ENCODE data around the gene EPN3. TPM values are rescaled to one million over a fixed set of nuclear protein-coding genes. Genes with fewer than 3 reads are reported as not detected.

EPN3 gene
- total RNA-seq, 6 donors from 2014 or later: 0.74 to 14.4 (median 1.2) TPM; not detected in 1

GRCh38 chr17:50570528-50570927 lies 38.0 kb downstream of the EPN3 start:
- TF ChIP-seq POLR2AphosphoS5 (IDR thresholded peaks at IDR 0.05) (no peak), EP300 (IDR thresholded peaks at IDR 0.05) (no peak), CTCF (IDR thresholded peaks at IDR 0.05) (no peak), POLR2A (IDR thresholded peaks at IDR 0.05) (no peak)
- DNase-seq: peak in 1 of 2 donors; percentile 20
- Histone ChIP-seq H3K4me1 (peaks cover 0 to under 1% (median 0%) of the 10 kb centered on the region in 4 donors), H3K27me3 (no peaks in the 10 kb centered on the region), H3K27ac (no peak overlapping the region), H3K9me3 (no peaks in the 10 kb centered on the region), H3K36me3 (no peaks in the 10 kb centered on the region), H3K4me3 (no peak overlapping the region)
- WGBS, 2 donors: 66 to 83% methylated on average over 3 to 7 of the region's 7 CpGs
- ATAC-seq (ENCODE audit: low FRiP score in 2 of 2): no peak

DNA sequence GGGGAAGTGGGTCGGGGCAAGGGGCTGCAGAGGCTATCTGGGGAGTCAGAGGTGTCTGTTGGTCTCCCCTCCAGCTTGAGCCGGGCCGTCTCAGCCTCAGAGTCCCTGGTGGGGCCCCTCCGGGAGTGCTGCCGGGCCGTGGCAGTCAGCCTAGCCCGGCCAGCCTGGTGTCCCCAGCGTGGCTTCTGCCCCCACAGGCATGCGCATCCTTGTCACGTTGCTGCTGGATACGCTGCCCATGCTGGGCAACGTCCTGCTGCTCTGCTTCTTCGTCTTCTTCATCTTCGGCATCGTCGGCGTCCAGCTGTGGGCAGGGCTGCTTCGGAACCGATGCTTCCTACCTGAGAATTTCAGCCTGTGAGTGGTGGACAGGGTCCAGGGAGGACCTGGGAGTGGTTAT lies 39.1 kb downstream of the EPN3 start:
- no peak for ATAC-seq (ENCODE audit: low FRiP score in 2 of 2)
- no peaks in the 10 kb centered on the region for H3K36me3 ChIP-seq
- TF ChIP-seq EP300 (IDR thresholded peaks at IDR 0.05) (no peak), POLR2A (IDR thresholded peaks at IDR 0.05) (no peak), CTCF (IDR thresholded peaks at IDR 0.05) (no peak), POLR2AphosphoS5 (IDR thresholded peaks at IDR 0.05) (no peak)
- no peaks in the 10 kb centered on the region for H3K9me3 ChIP-seq
- no peaks in the 10 kb centered on the region for H3K27me3 ChIP-seq
- no peaks in the 10 kb centered on the region for H3K4me1 ChIP-seq
- H3K27ac ChIP-seq: no peak overlapping the region
- no peak overlapping the region for H3K4me3 ChIP-seq
- 89 to 90% methylated on average over 7 to 11 of the region's 19 CpGs for WGBS, 2 donors
- DNase-seq: peak in 1 of 2 donors; percentile 57

GRCh38 chr17:50572541-50572940 lies 40.0 kb downstream of the EPN3 start:
- H3K27ac ChIP-seq: no peak overlapping the region
- no peak for TF ChIP-seq EP300 (IDR thresholded peaks at IDR 0.05)
- TF ChIP-seq POLR2A (IDR thresholded peaks at IDR 0.05): no peak
- 94 to 97% methylated on average over 16 to 20 of the region's 20 CpGs for WGBS, 2 donors
- no peak for ATAC-seq (ENCODE audit: low FRiP score in 2 of 2)
- H3K27me3 ChIP-seq: no peaks in the 10 kb centered on the region
- H3K9me3 ChIP-seq: no peaks in the 10 kb centered on the region
- no peaks in the 10 kb centered on the region for H3K4me1 ChIP-seq
- no peaks in the 10 kb centered on the region for H3K36me3 ChIP-seq
- peak in 1 of 2 donors; percentile 75 for DNase-seq
- no peak overlapping the region for H3K4me3 ChIP-seq

GRCh38 chr17:50573866-50574611 lies 41.5 kb downstream of the EPN3 start:
- DNase-seq (no peak), ATAC-seq (ENCODE audit: low FRiP score in 2 of 2) (no peak)
- H3K9me3 ChIP-seq: no peaks in the 10 kb centered on the region
- TF ChIP-seq POLR2A (IDR thresholded peaks at IDR 0.05) (no peak), EP300 (IDR thresholded peaks at IDR 0.05) (no peak), POLR2AphosphoS5 (IDR thresholded peaks at IDR 0.05) (no peak), CTCF (IDR thresholded peaks at IDR 0.05) (no peak)
- H3K4me3 ChIP-seq: no peak overlapping the region
- H3K4me1 ChIP-seq: no peaks in the 10 kb centered on the region
- no peaks in the 10 kb centered on the region for H3K36me3 ChIP-seq
- H3K27me3 ChIP-seq: no peaks in the 10 kb centered on the region
- WGBS, 2 donors: 82 to 86% methylated on average over 11 to 12 of the region's 12 CpGs
- H3K27ac ChIP-seq: no peak overlapping the region

DNA sequence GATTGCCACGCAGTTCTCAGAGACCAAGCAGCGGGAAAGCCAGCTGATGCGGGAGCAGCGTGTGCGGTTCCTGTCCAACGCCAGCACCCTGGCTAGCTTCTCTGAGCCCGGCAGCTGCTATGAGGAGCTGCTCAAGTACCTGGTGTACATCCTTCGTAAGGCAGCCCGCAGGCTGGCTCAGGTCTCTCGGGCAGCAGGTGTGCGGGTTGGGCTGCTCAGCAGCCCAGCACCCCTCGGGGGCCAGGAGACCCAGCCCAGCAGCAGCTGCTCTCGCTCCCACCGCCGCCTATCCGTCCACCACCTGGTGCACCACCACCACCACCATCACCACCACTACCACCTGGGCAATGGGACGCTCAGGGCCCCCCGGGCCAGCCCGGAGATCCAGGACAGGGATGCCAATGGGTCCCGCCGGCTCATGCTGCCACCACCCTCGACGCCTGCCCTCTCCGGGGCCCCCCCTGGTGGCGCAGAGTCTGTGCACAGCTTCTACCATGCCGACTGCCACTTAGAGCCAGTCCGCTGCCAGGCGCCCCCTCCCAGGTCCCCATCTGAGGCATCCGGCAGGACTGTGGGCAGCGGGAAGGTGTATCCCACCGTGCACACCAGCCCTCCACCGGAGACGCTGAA lies 43.2 kb downstream of the EPN3 start:
- no peaks in the 10 kb centered on the region for H3K4me1 ChIP-seq
- TF ChIP-seq CTCF (IDR thresholded peaks at IDR 0.05): no peak
- TF ChIP-seq EP300 (IDR thresholded peaks at IDR 0.05): no peak
- no peak for TF ChIP-seq POLR2A (IDR thresholded peaks at IDR 0.05)
- no peak for TF ChIP-seq POLR2AphosphoS5 (IDR thresholded peaks at IDR 0.05)
- DNase-seq (peak in 1 of 2 donors; percentile 85), ATAC-seq (ENCODE audit: low FRiP score in 2 of 2) (no peak)
- 86 to 93% methylated on average over 3 to 23 of the region's 33 CpGs for WGBS, 2 donors
- H3K4me3 ChIP-seq: no peak overlapping the region
- H3K9me3 ChIP-seq: no peaks in the 10 kb centered on the region
- H3K27me3 ChIP-seq: no peaks in the 10 kb centered on the region
- H3K27ac ChIP-seq: no peak overlapping the region
- no peaks in the 10 kb centered on the region for H3K36me3 ChIP-seq
